ENCODE results near the gene ARMH1. TPM values are rescaled to one million over a fixed set of nuclear protein-coding genes. Genes with fewer than 3 reads are reported as not detected.
"Not testable (repeated sequence)": the region's sequence is repeated elsewhere in the genome, so short reads cannot be mapped to it uniquely, and the experiment has no call there.

The ARMH1 gene
- total RNA-seq, 1 experiment from 2014 or later = not detected

GRCh38 chr1:44721485-44722361 is 47.2 kb downstream of the ARMH1 start:
- peak; percentile 99 for DNase-seq (ENCODE audit: low spot score)

GRCh38 chr1:44723064-44723463 is 48.5 kb downstream of the ARMH1 start:
- no peak for DNase-seq (ENCODE audit: low spot score)

- DNase-seq (ENCODE audit: low spot score) = no peak
These were observed 49.2 kb downstream of the ARMH1 start for GRCh38 chr1:44723496-44724295.

- no peak for DNase-seq (ENCODE audit: low spot score)
These were observed 49.9 kb downstream of the ARMH1 start for GRCh38 chr1:44724296-44724954.

- no peak for DNase-seq (ENCODE audit: low spot score)
These were observed 50.6 kb downstream of the ARMH1 start for GRCh38 chr1:44724955-44725698.

GRCh38 chr1:44730741-44731512 is 56.4 kb downstream of the ARMH1 start, which contains the start of gene RNU5D-1:
Gene RNU5D-1 (minus strand): TSS chr1:44731170.
- peak; percentile 98 for DNase-seq (ENCODE audit: low spot score)

- no peak for DNase-seq (ENCODE audit: low spot score)
These were observed 58.9 kb downstream of the ARMH1 start for GRCh38 chr1:44733365-44733764.

GRCh38 chr1:44733784-44734183 is 59.3 kb downstream of the ARMH1 start:
- no peak for DNase-seq (ENCODE audit: low spot score)

- no peak for DNase-seq (ENCODE audit: low spot score)
These were observed 61.5 kb downstream of the ARMH1 start for GRCh38 chr1:44735992-44736391.

GRCh38 chr1:44738953-44739306 is 64.4 kb downstream of the ARMH1 start:
- DNase-seq (ENCODE audit: low spot score) = not testable (repeated sequence)

- DNase-seq (ENCODE audit: low spot score) = peak; percentile 93
These were observed 65.0 kb downstream of the ARMH1 start, which contains the start of gene KIF2C for GRCh38 chr1:44739307-44740178. Gene KIF2C (plus strand): TSS chr1:44739837. CDS start chr1:44739933, 96 bp downstream.

GRCh38 chr1:44740179-44740617 is 65.7 kb downstream of the ARMH1 start:
- DNase-seq (ENCODE audit: low spot score) = no peak

- no peak for DNase-seq (ENCODE audit: low spot score)
These were observed 68.7 kb downstream of the ARMH1 start for GRCh38 chr1:44743211-44743610.

GRCh38 chr1:44747878-44748277 is 73.4 kb downstream of the ARMH1 start:
- DNase-seq (ENCODE audit: low spot score) = no peak

GRCh38 chr1:44757420-44757819 is 82.9 kb downstream of the ARMH1 start:
- no peak for DNase-seq (ENCODE audit: low spot score)

- no peak for DNase-seq (ENCODE audit: low spot score)
These were observed 84.6 kb downstream of the ARMH1 start for GRCh38 chr1:44759077-44759476.

- no peak for DNase-seq (ENCODE audit: low spot score)
These were observed 86.4 kb downstream of the ARMH1 start for GRCh38 chr1:44760876-44761275.

GRCh38 chr1:44766421-44766820 is 91.9 kb downstream of the ARMH1 start:
- not testable (repeated sequence) for DNase-seq (ENCODE audit: low spot score)

Data from A172 (cell line).